Medulla oblongata (tissue), 1 donor: ENCODE data around the gene HOXA7.

Experiments
- DNase-seq: peaks from one replicate; pipeline ENCODE4 v3.0.0-alpha.2; 2015; ENCODE audit errors: extremely low spot score

The HOXA7 gene

DNA sequence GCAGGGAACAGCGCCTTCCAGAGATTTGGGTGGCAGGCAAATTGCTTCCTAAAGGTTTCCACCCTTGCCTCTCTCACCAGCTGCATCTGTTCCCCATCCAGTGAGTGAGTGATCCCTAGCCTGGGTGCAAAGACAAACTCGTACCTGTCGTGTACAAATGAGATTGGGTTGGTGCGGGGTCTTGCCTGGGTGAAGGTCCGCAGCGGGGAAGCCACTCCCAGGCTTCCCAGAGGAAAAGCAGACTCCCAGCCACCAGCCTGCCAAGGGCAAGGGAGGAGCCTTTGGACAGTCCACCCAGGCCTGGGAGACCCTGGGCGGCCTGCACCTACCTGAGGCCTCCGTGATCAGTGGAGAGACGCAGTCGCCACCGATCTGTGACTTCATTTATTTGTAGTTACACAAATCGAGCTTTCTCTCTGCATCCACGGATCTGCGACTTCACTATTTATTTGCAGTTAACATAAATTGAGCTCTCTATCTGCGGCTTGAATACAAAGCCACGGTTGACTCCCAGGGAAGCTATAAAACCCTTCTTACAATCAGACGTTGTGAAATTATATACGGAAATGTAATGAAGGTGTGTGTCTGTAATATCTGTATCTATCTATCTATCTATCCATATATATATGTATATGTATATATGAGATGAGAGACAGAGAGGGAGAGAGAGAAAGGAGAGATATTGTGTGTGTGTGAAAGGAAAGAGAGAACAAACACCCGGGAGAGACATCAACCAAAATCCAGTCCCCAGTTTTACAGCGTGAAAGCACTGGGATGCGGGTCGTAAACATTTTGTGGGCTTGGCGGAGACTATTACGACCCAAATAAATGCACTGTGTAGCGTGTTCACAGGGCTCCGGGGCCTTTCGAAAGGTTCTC lies 3.0 kb upstream of the HOXA7 start:
- no peak for DNase-seq

DNA sequence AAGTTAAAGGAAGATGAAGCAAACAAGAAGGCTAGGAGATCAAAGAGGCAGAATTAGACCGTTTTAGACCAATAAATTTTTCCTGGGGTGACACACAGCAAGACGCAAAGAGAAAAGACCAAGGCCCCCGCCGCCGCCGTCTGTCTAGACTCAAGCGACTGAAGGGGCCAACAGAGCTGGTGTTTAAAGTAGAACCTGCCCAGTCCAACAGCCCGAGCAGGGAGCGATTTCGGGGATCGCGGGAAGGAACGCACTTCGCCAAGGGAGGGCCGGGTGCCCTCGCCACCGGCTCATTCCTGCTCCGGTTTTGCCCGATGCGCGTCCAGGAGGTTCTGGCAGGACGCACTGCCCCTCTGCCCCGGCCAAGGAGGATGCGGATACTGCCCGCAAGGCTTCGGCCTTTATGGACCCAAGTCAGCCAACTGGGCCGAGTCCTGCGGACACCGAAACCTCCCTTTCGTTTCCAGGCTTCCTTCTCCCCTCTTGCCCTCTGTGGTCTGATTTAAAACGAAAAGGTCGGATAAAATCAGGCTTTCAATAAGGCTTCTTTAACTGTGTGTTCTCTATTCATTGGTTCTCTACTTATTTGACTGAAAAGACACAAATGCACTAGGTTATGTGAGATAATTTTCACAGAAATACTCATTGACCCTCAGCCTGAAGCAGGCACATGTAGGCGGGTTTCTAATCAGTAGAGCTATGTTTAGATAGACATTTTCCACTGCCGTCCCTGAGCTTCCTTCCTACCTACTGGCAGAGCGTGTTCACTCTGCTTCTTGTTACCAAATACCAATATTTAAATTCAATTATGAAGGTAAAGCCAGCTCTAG lies 2.2 kb upstream of the HOXA7 start:
- no peak for DNase-seq

DNA sequence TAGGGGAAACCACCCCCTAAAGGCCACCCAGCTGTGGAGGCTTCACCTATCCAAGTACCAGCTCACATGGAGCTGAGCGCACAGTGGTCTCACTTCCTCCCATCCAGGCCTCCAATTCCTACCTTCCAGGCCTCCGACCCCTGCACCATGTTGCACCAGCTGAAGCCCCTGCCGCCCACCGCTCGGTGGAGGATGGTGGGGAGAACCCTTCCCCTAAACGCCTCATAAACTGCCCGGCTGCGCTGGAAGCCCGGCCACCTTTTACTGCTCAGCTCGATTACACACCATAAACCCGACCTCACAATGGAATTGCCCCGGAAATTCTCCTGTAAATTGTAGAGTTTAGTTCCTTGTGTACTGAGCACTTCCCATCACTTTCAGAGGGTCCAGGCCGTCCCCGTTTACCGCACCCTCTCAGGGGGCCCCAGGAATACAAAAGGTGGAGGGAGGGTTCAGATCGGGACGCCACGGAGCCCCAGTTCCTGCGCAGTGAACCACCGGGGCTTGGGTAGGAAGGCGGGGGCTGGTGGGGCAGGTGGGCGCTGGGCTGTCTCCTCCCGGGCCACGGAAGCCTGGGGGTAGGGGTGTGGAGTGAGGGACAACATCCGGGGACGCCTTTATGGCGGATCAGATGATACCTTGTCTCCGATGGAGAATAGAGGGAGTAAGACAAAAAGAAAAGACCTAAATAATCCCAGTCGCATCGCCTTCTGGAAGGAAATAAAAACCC lies 1.4 kb upstream of the HOXA7 start:
- DNase-seq, result no peak

DNA sequence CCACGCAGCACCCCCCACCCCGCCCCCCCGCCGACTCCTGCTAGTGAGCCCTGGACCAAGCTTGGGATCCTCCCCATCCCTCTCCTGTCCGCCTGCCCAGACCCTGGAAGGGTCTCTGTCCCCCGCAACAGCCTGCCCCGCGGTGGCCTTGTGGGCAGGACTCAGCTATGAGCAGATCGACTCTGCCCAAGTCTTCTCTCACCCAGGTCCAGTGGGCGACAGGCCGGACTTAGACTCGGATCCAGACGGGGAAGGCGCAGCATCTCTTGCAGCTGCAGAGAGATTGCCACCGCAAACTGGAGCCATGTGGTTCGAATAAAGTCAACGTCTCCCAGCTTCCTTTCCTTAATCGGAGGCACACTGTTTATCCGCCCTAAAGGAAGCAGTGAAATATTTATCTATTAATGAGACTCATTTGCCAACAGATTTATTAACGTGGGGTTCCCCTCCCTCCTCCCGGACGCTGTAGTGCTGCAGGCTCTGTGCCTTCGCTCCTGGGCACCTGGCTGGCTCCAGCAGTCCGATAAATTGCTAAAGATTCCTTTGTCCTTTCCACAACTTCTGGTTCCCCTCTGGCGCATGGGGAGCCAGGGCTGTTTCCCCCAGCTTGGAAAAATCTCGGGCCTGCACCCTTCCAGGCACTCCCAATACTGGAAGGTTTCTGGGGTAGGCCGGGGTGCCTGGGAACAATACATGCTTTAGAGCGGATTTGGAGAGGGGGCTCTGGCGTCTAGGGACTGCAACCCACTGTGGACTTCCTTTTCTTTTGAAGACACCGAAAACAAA lies 634 bp upstream of the HOXA7 start:
- DNase-seq, result no peak

DNA sequence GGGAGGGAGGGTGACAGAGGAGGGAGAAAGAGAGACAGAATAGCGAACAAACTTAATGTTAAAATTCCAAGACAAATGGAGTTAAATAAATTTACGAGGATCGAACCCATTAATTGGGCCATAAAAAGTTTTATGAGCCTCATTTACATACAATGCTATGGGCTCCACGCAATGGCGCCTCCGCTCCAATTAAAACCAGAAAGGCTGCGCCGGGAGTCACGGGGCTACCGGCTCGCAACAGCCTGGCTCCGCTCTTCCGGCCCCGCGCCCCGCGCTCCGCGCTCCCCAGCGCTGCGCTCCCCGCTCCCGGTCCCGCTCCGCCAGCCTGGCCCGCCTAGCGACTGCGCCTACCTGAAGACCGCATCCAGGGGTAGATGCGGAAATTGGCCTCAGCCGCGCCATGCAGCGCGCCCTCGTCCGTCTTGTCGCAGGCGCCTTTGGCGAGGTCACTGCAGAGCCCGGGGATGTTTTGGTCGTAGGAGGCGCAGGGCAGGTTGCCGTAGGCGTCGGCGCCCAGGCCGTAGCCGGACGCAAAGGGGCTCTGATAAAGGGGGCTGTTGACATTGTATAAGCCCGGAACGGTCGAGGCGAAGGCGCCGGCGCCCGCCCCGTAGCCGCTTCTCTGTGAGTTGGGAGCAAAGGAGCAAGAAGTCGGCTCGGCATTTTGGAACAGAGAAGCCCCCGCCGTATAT lies 513 bp downstream of the HOXA7 start:
- peak; percentile 40 for DNase-seq

DNA sequence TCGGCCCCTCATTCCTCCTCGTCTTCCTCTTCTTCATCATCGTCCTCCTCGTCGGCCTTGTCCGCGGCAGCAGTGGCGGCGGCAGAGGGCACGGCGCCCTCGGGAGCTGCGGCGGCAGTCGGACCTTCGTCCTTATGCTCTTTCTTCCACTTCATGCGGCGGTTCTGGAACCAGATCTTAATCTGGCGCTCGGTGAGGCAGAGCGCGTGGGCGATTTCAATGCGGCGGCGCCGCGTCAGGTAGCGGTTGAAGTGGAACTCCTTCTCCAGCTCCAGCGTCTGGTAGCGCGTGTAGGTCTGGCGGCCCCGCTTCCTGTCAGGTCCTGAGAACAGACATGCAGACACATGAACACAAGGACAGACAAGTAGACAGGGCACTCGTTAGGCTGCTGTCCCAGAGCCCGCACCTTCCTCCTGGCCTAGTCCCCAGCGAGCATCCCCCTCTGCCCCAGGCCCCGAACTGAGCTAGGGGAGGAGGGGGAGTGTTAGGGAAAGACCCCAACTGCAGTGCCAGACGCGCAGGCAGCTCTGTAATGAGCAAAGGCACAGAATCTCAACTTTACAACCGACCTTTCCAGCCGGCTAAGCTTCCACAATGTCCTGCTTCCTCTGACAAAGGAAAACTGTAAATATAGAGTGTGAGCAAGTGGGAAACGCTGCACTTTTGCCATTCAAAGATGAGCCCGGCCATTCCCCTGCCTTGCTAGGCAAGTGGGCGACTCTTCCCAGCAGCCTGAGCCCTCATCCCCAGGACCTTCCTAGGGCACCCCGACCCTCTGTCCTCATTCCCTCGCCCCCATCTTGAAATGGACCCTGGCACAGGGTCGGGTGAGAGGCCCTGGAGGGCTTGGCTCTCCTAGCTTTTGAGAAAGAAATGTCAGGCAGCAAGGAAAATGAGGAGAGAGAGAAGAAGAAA lies 1.3 kb downstream of the HOXA7 start:
- no peak for DNase-seq

DNA sequence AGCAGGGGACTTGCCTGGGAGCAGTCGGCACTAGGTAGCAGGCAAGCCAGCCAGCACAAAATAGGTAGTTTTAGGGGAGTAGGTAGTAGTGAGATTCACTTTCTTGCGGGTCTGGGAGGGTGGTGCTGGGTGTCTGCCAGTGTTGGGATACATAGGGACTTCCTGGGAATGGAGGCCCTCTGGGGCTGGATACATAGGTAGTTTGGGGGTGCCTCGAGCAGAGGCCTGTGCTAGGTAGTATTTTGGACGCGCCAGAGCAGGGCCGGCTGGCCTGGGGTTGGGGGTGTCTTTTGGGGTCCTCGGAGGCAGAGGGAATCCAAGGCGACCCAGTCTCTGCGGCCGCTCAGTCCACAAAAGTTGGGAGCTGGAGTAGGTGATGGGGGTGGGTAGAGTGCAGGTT lies 2.1 kb downstream of the HOXA7 start:
- DNase-seq, result no peak

DNA sequence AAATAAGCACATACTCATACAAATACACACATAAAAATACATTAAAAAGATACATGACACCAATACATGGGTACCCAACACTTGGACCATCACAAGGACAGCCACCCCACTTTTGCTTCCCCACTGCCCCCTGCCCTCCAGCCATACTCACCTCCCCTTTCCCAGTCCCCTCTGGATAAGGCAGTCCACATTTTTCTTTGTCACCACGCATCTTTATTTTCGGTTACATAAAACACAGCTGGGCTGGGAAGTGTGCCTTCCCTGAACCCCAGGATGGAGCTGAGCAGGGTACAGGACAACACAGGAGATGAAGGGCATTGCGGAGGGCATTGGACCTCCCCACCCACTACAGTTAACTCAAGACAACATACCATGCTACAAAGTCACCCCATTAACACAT lies 2.9 kb downstream of the HOXA7 start:
- no peak for DNase-seq

DNA sequence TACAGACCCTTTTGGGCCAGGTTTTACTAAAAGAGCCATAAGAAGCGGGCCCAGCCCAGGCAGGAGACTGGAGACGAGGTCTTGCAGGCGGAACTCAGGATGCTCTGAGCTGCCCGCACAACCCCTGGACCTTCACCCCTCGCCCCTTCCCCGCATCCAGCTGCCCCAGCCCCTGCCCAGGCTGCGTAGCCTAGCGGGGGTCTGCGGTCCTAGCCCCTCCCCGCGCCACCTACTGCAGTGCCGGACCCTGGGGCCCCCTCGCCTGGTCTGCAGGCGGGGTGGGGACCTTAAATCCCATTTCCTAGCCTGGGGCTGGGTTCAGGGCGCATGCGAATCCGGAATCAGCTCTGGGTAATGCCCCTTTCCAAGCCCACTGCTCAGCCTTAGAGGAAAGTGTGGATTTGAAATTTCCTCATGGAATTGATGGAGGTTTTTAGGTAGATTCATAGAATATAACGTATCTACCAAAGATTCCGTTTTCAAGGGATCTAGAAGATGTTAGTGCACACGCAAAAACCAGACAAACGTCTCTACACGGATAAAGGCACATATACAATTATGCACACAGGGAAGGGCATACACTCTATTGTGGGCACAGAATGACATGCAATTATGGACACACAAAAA lies 3.5 kb downstream of the HOXA7 start:
- no peak for DNase-seq

DNA sequence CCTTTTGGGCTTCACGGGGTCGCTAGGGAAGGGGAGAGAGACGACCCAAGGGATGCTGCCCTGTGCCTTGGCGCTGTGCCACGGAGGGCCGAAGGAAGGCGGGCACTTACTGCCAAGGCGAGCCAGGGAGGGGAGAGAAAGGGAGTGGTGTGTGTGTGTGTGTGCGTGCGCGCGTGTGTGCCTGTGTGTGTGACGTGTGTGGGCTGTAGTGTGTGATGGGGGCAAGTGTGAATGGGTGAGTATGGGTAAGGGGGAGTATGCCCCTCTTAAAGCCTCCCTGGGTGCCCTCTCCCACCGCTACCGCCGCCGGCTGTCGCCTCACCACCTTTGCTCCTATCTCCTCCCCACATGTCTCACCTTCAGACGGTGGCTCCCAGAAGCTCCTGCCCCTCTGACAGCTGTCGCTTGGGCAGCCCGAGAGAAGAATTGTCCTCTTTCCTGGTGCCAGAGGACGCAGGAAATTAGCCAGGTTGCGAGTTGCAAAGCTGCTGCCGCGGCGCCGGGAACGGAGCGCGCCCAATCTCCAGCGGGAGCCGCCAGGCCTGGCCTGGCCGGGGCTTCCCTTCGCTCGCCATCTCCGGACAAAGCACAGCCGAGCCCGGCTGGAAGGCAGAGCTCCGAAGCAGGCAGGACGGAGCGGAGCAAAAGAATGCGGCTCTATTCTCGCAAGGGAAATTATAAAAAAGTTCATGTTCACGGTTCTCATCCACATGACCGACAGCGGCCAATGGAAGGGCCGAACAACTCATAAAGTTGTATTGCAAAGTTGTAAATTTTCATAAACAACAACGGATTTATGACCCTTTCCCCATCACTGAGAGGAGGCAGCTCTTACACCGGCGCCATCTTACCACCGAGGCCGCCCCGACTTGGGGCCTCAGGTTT lies 4.3 kb downstream of the HOXA7 start, which contains the start of gene HOXA3:
Gene HOXA3, minus strand, starts transcription at position 653 of the 885 bp plus-strand sequence. CDS start 41,943 bp downstream, outside the sequence.
- DNase-seq, result no peak

DNA sequence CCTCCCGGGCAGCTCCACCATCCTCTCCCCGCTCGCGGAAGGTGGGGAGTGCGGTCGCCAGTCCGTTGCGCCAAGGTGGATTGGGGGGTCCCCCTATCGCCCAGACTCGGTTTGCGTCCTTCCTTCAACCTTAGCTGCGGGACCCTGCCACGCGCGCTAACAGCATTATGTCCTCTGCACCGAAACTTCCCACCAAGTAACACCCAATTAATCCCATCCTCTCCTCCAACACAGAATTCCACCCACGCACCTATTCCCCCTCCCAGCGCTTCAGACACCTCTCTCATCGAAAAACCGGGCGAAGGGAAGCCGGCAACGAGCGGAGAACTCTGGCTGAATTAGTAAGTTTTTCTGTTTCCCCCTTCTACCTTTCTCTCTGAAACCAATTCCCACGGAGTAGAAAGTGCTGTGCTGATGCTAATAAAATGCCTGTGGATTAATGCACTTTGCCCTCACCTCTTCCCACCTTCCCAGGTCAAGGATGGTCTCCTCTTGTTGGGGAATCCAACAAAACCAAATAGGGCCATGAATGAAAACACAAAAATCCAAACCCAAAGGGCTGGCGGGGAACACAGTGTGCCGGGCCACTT lies 5.0 kb downstream of the HOXA7 start:
- DNase-seq, result no peak

DNA sequence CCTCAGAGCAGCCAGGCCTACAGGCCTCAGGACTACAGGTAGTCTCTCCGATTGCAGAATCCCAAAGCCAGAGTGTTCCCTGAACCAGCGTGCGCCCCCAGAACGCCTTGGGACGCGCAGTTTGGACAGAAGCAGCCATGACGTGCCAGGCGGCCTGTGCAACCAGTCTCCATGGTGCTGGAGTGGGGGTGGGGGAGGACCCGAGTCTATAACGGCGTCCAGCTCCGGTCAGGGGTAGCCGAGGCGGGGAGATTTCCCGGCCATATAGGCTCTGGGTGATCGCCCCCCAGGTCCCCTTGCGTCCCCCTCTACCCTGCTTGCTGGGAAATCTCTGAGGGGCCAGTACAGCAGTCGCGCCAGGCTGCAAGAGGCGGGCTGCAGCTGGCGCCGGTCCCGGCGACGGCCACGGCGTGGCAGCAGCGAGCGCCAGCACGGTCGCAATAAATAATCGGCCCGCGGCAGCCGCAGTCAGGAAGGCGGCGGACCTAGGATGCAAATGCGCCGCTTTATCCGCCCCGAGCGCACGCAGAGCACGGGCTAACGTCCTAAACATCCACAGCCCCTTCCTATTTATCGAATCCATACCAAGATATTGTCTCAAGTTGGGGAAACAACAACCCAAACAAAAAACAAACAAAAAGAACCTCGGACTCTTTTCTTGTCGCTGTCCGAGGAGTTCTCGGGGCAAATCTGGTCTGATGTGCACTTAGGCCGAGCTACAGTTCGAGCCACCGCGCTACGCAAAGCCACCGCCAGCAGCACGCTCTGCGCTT lies 5.7 kb downstream of the HOXA7 start:
- peak; percentile 84 for DNase-seq

DNA sequence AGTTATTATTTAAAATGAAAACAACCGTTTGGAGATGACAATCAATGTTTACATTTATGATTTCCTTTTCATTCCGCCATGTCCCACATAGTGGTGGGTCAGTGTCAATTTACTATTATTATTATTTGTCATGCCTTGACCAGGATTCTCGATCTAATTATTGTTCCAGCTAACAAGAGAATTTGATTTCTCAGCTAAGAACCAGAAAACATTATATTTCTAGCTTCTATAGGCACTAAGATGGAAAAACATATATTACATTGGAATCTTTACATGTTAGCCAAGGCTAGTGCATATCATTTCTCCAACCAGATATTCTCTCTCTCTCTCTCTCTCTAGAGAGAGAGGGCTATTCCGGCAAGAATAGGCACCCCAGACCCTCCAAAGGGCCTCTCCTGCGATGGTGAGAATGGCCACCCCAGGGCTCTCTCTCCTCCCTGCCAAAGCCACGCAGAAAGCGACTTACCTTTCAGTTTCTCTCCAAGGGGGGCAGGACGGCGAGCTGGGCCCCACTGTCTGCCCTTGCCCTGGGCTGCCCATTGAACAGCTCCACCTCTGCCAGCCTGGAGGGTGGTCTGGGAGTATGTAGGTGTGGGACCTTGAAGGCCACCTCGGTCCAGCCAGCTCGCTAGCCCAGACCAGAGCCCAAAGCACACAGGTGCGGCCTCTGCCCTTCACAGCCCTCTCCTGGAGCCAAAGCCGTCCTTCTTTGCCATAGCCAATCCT lies 6.5 kb downstream of the HOXA7 start:
- DNase-seq, result no peak

DNA sequence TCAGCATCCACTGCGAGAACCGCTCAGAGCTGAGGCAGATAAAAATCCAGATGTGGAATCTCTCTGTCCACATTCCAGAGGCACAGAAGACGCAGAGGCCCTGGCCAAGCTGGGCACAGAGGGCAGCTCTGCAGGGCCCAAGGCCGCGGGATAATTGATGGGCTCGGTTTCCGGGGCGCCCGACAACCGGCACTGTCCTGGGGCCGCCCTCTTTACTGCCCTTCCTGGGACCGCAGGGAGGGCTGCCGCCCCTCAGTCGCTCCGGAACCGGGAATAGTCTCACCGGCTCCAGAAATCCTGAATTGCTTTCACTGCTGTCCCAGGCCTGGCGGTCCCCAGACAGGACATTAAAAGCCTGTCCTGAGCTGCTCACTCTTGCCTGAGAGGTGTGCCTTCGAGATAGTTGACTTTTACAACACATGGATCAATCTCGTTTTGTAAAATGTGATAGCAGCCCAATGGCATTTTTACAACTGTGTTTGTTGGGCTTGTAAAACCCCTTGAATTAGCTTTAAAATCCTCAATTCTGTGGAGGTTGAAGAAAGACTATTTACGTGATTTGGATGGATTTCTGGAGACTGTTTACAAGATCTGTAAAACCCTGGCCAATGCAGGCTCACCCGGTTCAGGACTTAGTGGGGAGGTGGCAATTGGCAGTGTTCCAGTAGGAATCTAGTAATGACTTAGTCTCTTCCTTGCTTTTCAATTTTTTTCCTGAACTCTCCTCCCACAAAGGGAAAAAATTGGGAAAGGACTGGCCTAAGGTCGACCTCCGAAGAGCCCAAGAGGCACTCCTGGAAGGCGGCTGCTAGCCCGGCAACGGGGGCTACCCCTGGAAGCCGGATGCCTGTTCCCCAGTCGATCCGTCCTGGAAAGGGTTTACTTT lies 7.5 kb downstream of the HOXA7 start:
- DNase-seq, result no peak

DNA sequence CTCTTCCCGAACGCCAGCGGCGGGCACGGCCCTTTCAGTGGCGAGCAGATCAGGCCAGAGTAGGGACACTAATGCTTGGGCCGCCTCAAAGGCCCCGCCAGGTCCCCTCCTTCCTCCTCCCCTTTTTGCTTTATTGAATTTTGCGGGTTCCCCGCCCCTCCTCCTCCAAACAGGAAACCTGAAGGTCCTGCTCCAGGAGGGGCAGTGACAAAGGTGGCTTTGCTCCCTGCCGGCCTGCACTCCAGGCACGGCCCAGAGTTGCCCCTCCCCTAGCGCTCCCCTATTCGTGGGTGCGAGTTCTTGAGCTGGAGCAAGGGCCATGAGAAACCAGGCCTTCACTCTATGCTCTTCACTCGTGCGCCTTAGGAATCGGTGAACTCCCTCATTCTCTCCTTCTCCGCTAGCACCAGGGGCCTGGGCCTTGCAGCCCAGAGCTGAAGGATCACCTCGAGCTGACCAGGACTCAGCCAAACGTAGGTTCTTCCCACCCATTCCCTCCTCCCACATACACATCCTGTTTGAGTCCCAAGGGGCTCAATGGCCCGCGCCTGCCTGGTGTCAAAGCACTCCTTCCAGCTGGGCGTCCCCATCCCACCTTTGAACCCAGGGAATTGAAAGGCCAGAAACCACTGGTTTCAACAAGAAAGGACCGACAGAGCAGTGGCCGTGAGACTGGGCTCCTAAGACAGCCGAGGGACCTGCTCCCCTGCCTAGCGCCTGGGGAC lies 8.3 kb downstream of the HOXA7 start:
- DNase-seq, result no peak
